ENCODE results near the gene SMIM14.

DNA sequence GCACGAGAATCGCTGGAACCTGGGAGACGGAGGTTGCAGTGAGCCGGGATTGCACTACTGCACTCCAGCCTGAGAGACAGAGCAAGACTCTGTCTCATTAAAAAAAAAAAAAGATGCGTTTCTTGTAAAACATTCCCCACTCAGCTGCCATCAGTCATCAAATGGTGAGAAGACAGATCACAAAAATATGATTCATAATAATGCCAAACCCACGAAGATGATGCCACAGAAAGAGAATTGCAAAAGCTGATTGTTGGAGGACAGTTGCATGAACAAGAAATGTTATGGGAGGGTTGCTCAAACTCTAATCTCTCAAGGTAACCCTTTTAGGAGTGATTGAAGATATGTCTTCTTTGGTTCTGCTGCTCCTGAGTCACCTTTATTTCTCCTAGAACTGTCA is 21.4 kb upstream of the SMIM14 start:
- TF ChIP-seq, protein P1, sequence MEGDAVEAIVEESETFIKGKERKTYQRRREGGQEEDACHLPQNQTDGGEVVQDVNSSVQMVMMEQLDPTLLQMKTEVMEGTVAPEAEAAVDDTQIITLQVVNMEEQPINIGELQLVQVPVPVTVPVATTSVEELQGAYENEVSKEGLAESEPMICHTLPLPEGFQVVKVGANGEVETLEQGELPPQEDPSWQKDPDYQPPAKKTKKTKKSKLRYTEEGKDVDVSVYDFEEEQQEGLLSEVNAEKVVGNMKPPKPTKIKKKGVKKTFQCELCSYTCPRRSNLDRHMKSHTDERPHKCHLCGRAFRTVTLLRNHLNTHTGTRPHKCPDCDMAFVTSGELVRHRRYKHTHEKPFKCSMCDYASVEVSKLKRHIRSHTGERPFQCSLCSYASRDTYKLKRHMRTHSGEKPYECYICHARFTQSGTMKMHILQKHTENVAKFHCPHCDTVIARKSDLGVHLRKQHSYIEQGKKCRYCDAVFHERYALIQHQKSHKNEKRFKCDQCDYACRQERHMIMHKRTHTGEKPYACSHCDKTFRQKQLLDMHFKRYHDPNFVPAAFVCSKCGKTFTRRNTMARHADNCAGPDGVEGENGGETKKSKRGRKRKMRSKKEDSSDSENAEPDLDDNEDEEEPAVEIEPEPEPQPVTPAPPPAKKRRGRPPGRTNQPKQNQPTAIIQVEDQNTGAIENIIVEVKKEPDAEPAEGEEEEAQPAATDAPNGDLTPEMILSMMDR (conservative IDR thresholded peaks at IDR 0.05 in 1 of 2, IDR thresholded peaks at IDR 0.05 in 1 of 2; ENCODE audit: low read depth in 1 of 2, low read length in 2 of 2), result no peak
- TF ChIP-seq EZH2 (IDR thresholded peaks at IDR 0.05; ENCODE audit: low read length, missing control alignments), result no peak
